GM12878 (cell line): ENCODE measurements around the gene SMOC1. TPM values are rescaled to one million over a fixed set of nuclear protein-coding genes. Genes with fewer than 3 reads are reported as not detected.

ENCODE experiments used
- ATAC-seq: fragments of 200-7000 bp; cut with Tn5 transposase; 3 replicates; pipeline ENCODE4 v1.9.1; 2020; ENCODE audit warnings: mild to moderate bottlenecking, moderate library complexity
- BruUV-seq: library from RNA; stranded (reverse); fragments of 400-500 nt; replicated peaks from 2 replicates; lab custom pipeline; 2021; lab: Mats Ljungman, UMichigan
- CTCF ChIA-PET: fragments of 300-600 bp; sonication (Branson Sonifier 250); formaldehyde crosslinking; extraction: SDS; loops from one replicate; lab custom pipeline; 2021; ENCODE audit warnings: inconsistent platforms; lab: Yijun Ruan, JAX
- POLR2A ChIA-PET: fragments of 350-600 bp; formaldehyde crosslinking; extraction: SDS; loops from one replicate; lab custom pipeline; 2021; ENCODE audit warnings: inconsistent platforms; lab: Charles Lee
- RAD21 ChIA-PET: fragments of 300-600 bp; sonication (Branson Sonifier 250); formaldehyde crosslinking; loops from one replicate; lab custom pipeline; 2023; ENCODE audit warnings: antibody characterized with exemption; ENCODE audit not compliant: unreplicated experiment; lab: Charles Lee
- SMC1A ChIA-PET: fragments of 300-600 bp; sonication (Branson Sonifier 250); formaldehyde crosslinking; loops from one replicate; lab custom pipeline; 2023; ENCODE audit not compliant: unreplicated experiment, uncharacterized antibody; lab: Charles Lee
- DNase-seq: peaks from one replicate; pipeline ENCODE4 v3.0.0-alpha.2; 2011; ENCODE audit warnings: low read depth, low spot score
- FAIRE-seq: peaks from 3 replicates; lab custom pipeline; 2011; peaks lifted over from hg19 to GRCh38; lab: Jason Lieb, UNC
- H2AFZ ChIP-seq: 2 replicates; pipeline ENCODE4 v1.6.0; 2011; ENCODE audit warnings: low read depth, low read length, control low read depth; ENCODE audit not compliant: control insufficient read depth
- H3K27ac ChIP-seq: 2 replicates; pipeline ENCODE4 v1.5.1; 2011; ENCODE audit warnings: control low read depth; ENCODE audit not compliant: control insufficient read depth, insufficient read depth
- H3K27me3 ChIP-seq, 2 experiments: replicated peaks in 1 of 2; 2 replicates each; pipeline versions ENCODE4 v1.6.0 to v1.6.1; 2011; ENCODE audit warnings: low read length in 1 of 2; ENCODE audit not compliant: control insufficient read depth in 2 of 2, insufficient read depth in 2 of 2
- H3K36me3 ChIP-seq, 2 experiments: 2 replicates each; pipeline ENCODE4 v1.5.1; 2011; ENCODE audit warnings: low read length in 1 of 2; ENCODE audit not compliant: control insufficient read depth in 2 of 2, insufficient read depth in 2 of 2
- H3K4me1 ChIP-seq: 2 replicates; pipeline ENCODE4 v1.6.1; 2011; ENCODE audit warnings: mild to moderate bottlenecking, low read length, moderate library complexity, mixed read lengths; ENCODE audit not compliant: control insufficient read depth, insufficient read depth
- H3K4me2 ChIP-seq: 2 replicates; pipeline ENCODE4 v1.6.0; 2011; ENCODE audit warnings: control low read depth; ENCODE audit not compliant: control insufficient read depth, insufficient read depth
- H3K4me3 ChIP-seq: fragments of 200-600 bp; sonication (generic); 2 replicates; pipeline ENCODE4 v1.5.1; 2016
- H3K79me2 ChIP-seq: 2 replicates; pipeline ENCODE4 v1.6.0; 2011; ENCODE audit warnings: low read length; ENCODE audit not compliant: control insufficient read depth, insufficient read depth
- H3K9ac ChIP-seq: 2 replicates; pipeline ENCODE4 v1.8.0; 2011; ENCODE audit warnings: low read length, control low read depth, mixed read lengths; ENCODE audit not compliant: control insufficient read depth, insufficient read depth
- H3K9me3 ChIP-seq: replicated peaks from 3 replicates; pipeline ENCODE4 v1.5.1; 2011; ENCODE audit warnings: mild to moderate bottlenecking, low read length; ENCODE audit not compliant: control insufficient read depth, insufficient read depth
- H4K20me1 ChIP-seq: 2 replicates; pipeline ENCODE4 v1.6.0; 2011; ENCODE audit not compliant: control insufficient read depth, insufficient read depth
- MYB ChIP-seq: fragments of 150-350 bp; IDR thresholded peaks from 2 replicates; pipeline ENCODE4 v1.6.1; 2014; ENCODE audit warnings: mild to moderate bottlenecking, low read depth, low read length, borderline replicate concordance
- NRF1 ChIP-seq: conservative IDR thresholded peaks from 2 replicates; pipeline ENCODE4 v1.6.1; 2011; ENCODE audit warnings: mild to moderate bottlenecking, low read depth, low read length, improper control_type of control experiment
- RBBP5 ChIP-seq: fragments of 200-600 bp; sonication (generic); conservative IDR thresholded peaks from 2 replicates; pipeline ENCODE4 v1.6.1; 2016
- SUPT20H ChIP-seq: IDR thresholded peaks from 2 replicates; pipeline ENCODE4 v1.6.1; 2011; ENCODE audit warnings: low read depth, mild to moderate bottlenecking, low read length, moderate library complexity, borderline replicate concordance; ENCODE audit not compliant: control insufficient read depth
- USF1 ChIP-seq: IDR thresholded peaks from 2 replicates; pipeline ENCODE4 v1.6.1; 2011; ENCODE audit warnings: borderline replicate concordance, low read depth, mild to moderate bottlenecking, moderate library complexity, mixed read lengths, low read length; ENCODE audit not compliant: insufficient read depth; ENCODE audit errors: extremely low read length
- WRNIP1 ChIP-seq: IDR thresholded peaks from 2 replicates; pipeline ENCODE4 v1.6.1; 2011; ENCODE audit warnings: low read depth, low read length, improper control_type of control experiment, borderline replicate concordance
- ZNF592 ChIP-seq: fragments of 450-650 bp; IDR thresholded peaks from 2 replicates; pipeline ENCODE4 v1.6.1; 2017; ENCODE audit warnings: mild to moderate bottlenecking, moderate library complexity
- WGBS: methylation state at CpG from one replicate; pipeline ENCODE4 v1.1.6; 2016; ENCODE audit warnings: low lambda C conversion rate; ENCODE audit not compliant: insufficient replicate concordance, insufficient coverage; ENCODE audit errors: missing lambda C conversion rate; 5-methylcytosine and 5-hydroxymethylcytosine counted together
- in situ Hi-C: fragments of 300-500 bp; cut with MboI; formaldehyde crosslinking; loops from 9 replicates; pipeline ENCODE4 v1.14.3; 2018; ENCODE audit warnings: mixed read lengths
- intact Hi-C: fragments of 100-400 bp; cut with micrococcal nuclease; formaldehyde crosslinking; loops from one replicate; pipeline ENCODE4 v1.14.2; 2022; ENCODE audit not compliant: unreplicated experiment
- polyA plus RNA-seq, 11 experiments: library from polyadenylated mRNA; depleted of rRNA in 4 of 11; unstranded in 6 of 11; stranded (reverse) in 5 of 11; fragments of >200 nt; fragmentation: Nextera tagmentation in 4 of 11; fragmentation: Illumina TruSeq in 1 of 11; extraction: Ambion mirVana in 4 of 11; extraction: Trizol in 1 of 11; gene quantifications; 1 replicate in 1 of 11; 2 replicates in 10 of 11; pipeline versions ENCODE4 v1.2.1 to v1.2.3, GENCODE V29; 2011 to 2016; ENCODE audit warnings: inconsistent platforms in 2 of 11, missing spikeins in 2 of 11, low read depth in 1 of 11
- total RNA-seq, 4 experiments: library from RNA; depleted of rRNA in 3 of 4; stranded (reverse); fragments of >200 nt in 3 of 4; fragmentation: Illumina TruSeq in 1 of 4; extraction: Trizol in 1 of 4; gene quantifications; 2 replicates each; pipeline versions ENCODE4 v1.2.1 to v1.2.3, GENCODE V29; 2013 to 2021

The SMOC1 gene
- total and polyA plus RNA-seq, 10 of the 15 experiments (the other 5 are each of a cell fraction or from before 2014, with no cell fraction given) = 0.03 to 0.26 (median 0.14) TPM; not detected in 7

- 77% methylated on average over 2 of the region's 2 CpGs for WGBS
- no TSS peak for BruUV-seq
Measured at GRCh38 chr14:69896972-69897371, 17.8 kb downstream of the SMOC1 start.

More at GRCh38 chr14:69896972-69897371, 17.8 kb downstream of the SMOC1 start:
- Histone ChIP-seq H3K9ac (no peak overlapping the region), H4K20me1 (no peaks in the 10 kb centered on the region), H3K36me3 (no peaks in the 10 kb centered on the region), H3K27ac (no peak overlapping the region), H3K79me2 (no peaks in the 10 kb centered on the region), H3K9me3 (no peaks in the 10 kb centered on the region; the same call in 2 of the 3 replicates), H3K27me3 (no peaks in the 10 kb centered on the region; a peak in 2 of 4 replicates), H3K4me1 (no peaks in the 10 kb centered on the region), H3K4me2 (no peak overlapping the region), H2AFZ (no peak overlapping the region), H3K4me3 (no peak overlapping the region)
- DNase-seq = no peak
- ChIA-PET RAD21 (interaction anchor here (0.9 kb wide), 1 partner anchor 166 kb away, joined by 3 read pairs; no protein-coding TSS in a partner anchor), CTCF (interaction anchor here (0.6 to 1.1 kb wide), 3 partner anchors 14 to 295 kb away, joined by 3 read pairs; no protein-coding TSS in a partner anchor), SMC1A (no interaction called here), POLR2A (no interaction called here)
- no peak for TF ChIP-seq ZNF592
- TF ChIP-seq USF1 = no peak
- no peak for TF ChIP-seq NRF1
- no peak for TF ChIP-seq WRNIP1
- no peak for TF ChIP-seq MYB
- no peak for TF ChIP-seq SUPT20H
- TF ChIP-seq RBBP5 = no peak
- no peak for FAIRE-seq
- intact Hi-C loops (no loop called here), in situ Hi-C loops (no loop called here)
- ATAC-seq = no peak
